Caco-2 (cell line): ENCODE results near the gene MGLL. TPM values are rescaled to one million over a fixed set of nuclear protein-coding genes. Genes with fewer than 3 reads are reported as not detected.

Experiments used
- Bru-seq: library from RNA; stranded (reverse); fragments of 400-500 nt; gene quantifications from one replicate; lab custom pipeline; 2021; lab: Mats Ljungman, UMichigan
- BruChase-seq, 2 experiments: library from RNA; stranded (reverse); fragments of 400-500 nt; gene quantifications; one replicate each; lab custom pipeline; 2021; lab: Mats Ljungman, UMichigan
- BruUV-seq: library from RNA; stranded (reverse); fragments of 400-500 nt; replicated peaks from 2 replicates; lab custom pipeline; 2021; lab: Mats Ljungman, UMichigan
- CTCF ChIA-PET: fragments of 300-600 bp; sonication (Branson Sonifier 250); formaldehyde crosslinking; loops from one replicate; lab custom pipeline; 2022; ENCODE audit warnings: antibody characterized with exemption; lab: Charles Lee
- POLR2A ChIA-PET: fragments of 300-600 bp; sonication (Branson Sonifier 250); formaldehyde crosslinking; loops from one replicate; lab custom pipeline; 2022; ENCODE audit warnings: antibody characterized with exemption; lab: Charles Lee
- DNase-seq, 2 experiments: peaks; one replicate each; pipeline versions ENCODE4 v3.0.0 to v3.0.0-alpha.2; 2020 to 2022
- H3K27me3 ChIP-seq: replicated peaks from 2 replicates; pipeline ENCODE4 v1.6.0; 2011; ENCODE audit warnings: low read length; ENCODE audit not compliant: control insufficient read depth, insufficient read depth
- H3K36me3 ChIP-seq: 2 replicates; pipeline ENCODE4 v1.5.1; 2011; ENCODE audit warnings: low read length; ENCODE audit not compliant: control insufficient read depth, insufficient read depth
- H3K4me1 ChIP-seq: fragments of 250-450 bp; sonication (Bioruptor Pico); 2 replicates; pipeline ENCODE4 v1.5.1; 2020; ENCODE audit warnings: mild to moderate bottlenecking
- H3K4me3 ChIP-seq: 2 replicates; pipeline ENCODE4 v1.5.1; 2011; ENCODE audit warnings: low read depth, mild to moderate bottlenecking, control low read depth, low read length
- H3K9me3 ChIP-seq: fragments of 250-450 bp; sonication (Bioruptor Pico); 2 replicates; pipeline ENCODE4 v1.5.1; 2020; ENCODE audit warnings: mild to moderate bottlenecking, moderate library complexity
- H3K27ac Mint-ChIP-seq: one replicate; pipeline ENCODE4 v1.8.0; 2022; ENCODE audit warnings: mixed read lengths; ENCODE audit not compliant: unreplicated experiment
- H3K27me3 Mint-ChIP-seq: one replicate; pipeline ENCODE4 v1.8.0; 2022; ENCODE audit warnings: mixed read lengths; ENCODE audit not compliant: insufficient read depth, unreplicated experiment
- H3K36me3 Mint-ChIP-seq: one replicate; pipeline ENCODE4 v1.8.0; 2022; ENCODE audit warnings: mild to moderate bottlenecking, mixed read lengths; ENCODE audit not compliant: insufficient read depth, unreplicated experiment
- H3K4me1 Mint-ChIP-seq: one replicate; pipeline ENCODE4 v1.8.0; 2022; ENCODE audit warnings: low read depth, mixed read lengths; ENCODE audit not compliant: unreplicated experiment
- H3K4me3 Mint-ChIP-seq: one replicate; pipeline ENCODE4 v1.8.0; 2022; ENCODE audit warnings: mild to moderate bottlenecking, moderate library complexity, mixed read lengths; ENCODE audit not compliant: unreplicated experiment
- H3K9me3 Mint-ChIP-seq: one replicate; pipeline ENCODE4 v1.8.0; 2022; ENCODE audit warnings: mixed read lengths; ENCODE audit not compliant: unreplicated experiment
- CTCF ChIP-seq, 2 experiments: fragments of 200-600 bp in 1 of 2; IDR thresholded peaks; 1 replicate in 1 of 2; 2 replicates in 1 of 2; pipeline versions ENCODE4 v1.5.1 to v1.8.0; 2011 to 2022; ENCODE audit warnings: antibody characterized with exemption in 1 of 2, control low read depth in 1 of 2, inconsistent platforms in 1 of 2, low read depth in 1 of 2, low read length in 1 of 2, mild to moderate bottlenecking in 1 of 2, moderate library complexity in 1 of 2; ENCODE audit not compliant: insufficient read depth in 1 of 2, severe bottlenecking in 1 of 2, unreplicated experiment in 1 of 2
- intact Hi-C: fragments of 100-400 bp; cut with micrococcal nuclease; formaldehyde crosslinking; loops from one replicate; pipeline ENCODE4 v1.10.0; 2022; ENCODE audit not compliant: unreplicated experiment
- long read RNA-seq: library from polyadenylated mRNA; stranded (forward); transcript quantifications from one replicate; pipeline ENCODE4 v2.0.0, GENCODE V29; 2022
- total RNA-seq: library from RNA; stranded (reverse); gene quantifications from 2 replicates; pipeline ENCODE4 v1.2.3, GENCODE V29; 2022

The MGLL gene
- total RNA-seq (7.8 and 8.4 TPM in 2 replicates), Bru-seq, nascent RNA (percentile 30 among the genes with signal in this experiment), BruChase-seq, experiment 1, labeled RNA remaining after a 2-hour chase (percentile 29 among the genes with signal in this experiment), BruChase-seq, experiment 2, labeled RNA remaining after a 6-hour chase (percentile 34 among the genes with signal in this experiment)
- long read RNA-seq, full-length matches to known transcripts: 7 of 10 reads
- long read RNA-seq, partial matches to known transcripts: 0 of 10 reads
- long read RNA-seq, other reads (novel, unspliced or antisense): 3 of 10 reads

- H3K27me3 Mint-ChIP-seq: no peaks in the 10 kb centered on the region
- H3K9me3 Mint-ChIP-seq: no peaks in the 10 kb centered on the region
- no peaks in the 10 kb centered on the region for H3K9me3 ChIP-seq
- H3K4me3 Mint-ChIP-seq: peak within 1 kb of the TSS; percentile 91
- peak within 1 kb of the TSS; percentile 88 for H3K4me3 ChIP-seq
- DNase-seq: peak; percentile 41 to 47
- H3K27me3 ChIP-seq: no peaks in the 10 kb centered on the region
- H3K36me3 Mint-ChIP-seq: no peaks in the 10 kb centered on the region
- no peaks in the 10 kb centered on the region for H3K36me3 ChIP-seq
- ChIA-PET CTCF (interaction anchor here (1.2 to 2.3 kb wide), 3 partner anchors 31 to 137 kb away, joined by 3 to 11 read pairs (median 5); no protein-coding TSS in a partner anchor), POLR2A (no interaction called here)
- BruUV-seq: no TSS peak
- peaks cover 32% of the 10 kb centered on the region for H3K4me1 Mint-ChIP-seq
- peak within 1 kb of the TSS; percentile 48 for H3K27ac Mint-ChIP-seq
- TF ChIP-seq CTCF (IDR thresholded peaks at IDR 0.05; ENCODE audit: insufficient read depth in 1 of 2, low read depth in 1 of 2, low read length in 1 of 2, severe bottlenecking in 1 of 2, unreplicated experiment in 1 of 2): no peak
- intact Hi-C loops: no loop called here
- peaks cover 45% of the 10 kb centered on the region for H3K4me1 ChIP-seq
Observed at GRCh38 chr3:127822041-127822681, at the start of gene MGLL. Gene MGLL (minus strand): TSS chr3:127822515. CDS start chr3:127822318, 197 bp downstream.

GRCh38 chr3:127870156-127870555 is 47.8 kb upstream of the MGLL start:
- CTCF ChIA-PET: no interaction called here
- DNase-seq: no peak
- Mint-ChIP-seq H3K4me1 (peaks cover 7% of the 10 kb centered on the region), H3K9me3 (no peaks in the 10 kb centered on the region), H3K4me3 (no peak overlapping the region), H3K27ac (no peak overlapping the region), H3K27me3 (peaks cover 3% of the 10 kb centered on the region), H3K36me3 (no peaks in the 10 kb centered on the region)
- H3K36me3 ChIP-seq: no peaks in the 10 kb centered on the region
- intact Hi-C loops: no loop called here
- POLR2A ChIA-PET: no interaction called here
- no peak overlapping the region for H3K4me3 ChIP-seq
- no peaks in the 10 kb centered on the region; the same call in 1 of the 2 replicates for H3K27me3 ChIP-seq
- H3K4me1 ChIP-seq: no peaks in the 10 kb centered on the region
- no TSS peak for BruUV-seq
- H3K9me3 ChIP-seq: no peaks in the 10 kb centered on the region
- no peak for TF ChIP-seq CTCF (IDR thresholded peaks at IDR 0.05; ENCODE audit: insufficient read depth in 1 of 2, low read depth in 1 of 2, low read length in 1 of 2, severe bottlenecking in 1 of 2, unreplicated experiment in 1 of 2)

- Mint-ChIP-seq H3K27ac (no peak overlapping the region), H3K36me3 (no peaks in the 10 kb centered on the region), H3K9me3 (no peaks in the 10 kb centered on the region), H3K4me3 (no peak overlapping the region), H3K27me3 (peaks cover 3% of the 10 kb centered on the region), H3K4me1 (peaks cover 7% of the 10 kb centered on the region)
- H3K4me1 ChIP-seq: no peaks in the 10 kb centered on the region
- H3K36me3 ChIP-seq: no peaks in the 10 kb centered on the region
- no peak overlapping the region for H3K4me3 ChIP-seq
- no peaks in the 10 kb centered on the region; the same call in 1 of the 2 replicates for H3K27me3 ChIP-seq
- CTCF ChIA-PET: no interaction called here
- TF ChIP-seq CTCF (IDR thresholded peaks at IDR 0.05; ENCODE audit: insufficient read depth in 1 of 2, low read depth in 1 of 2, low read length in 1 of 2, severe bottlenecking in 1 of 2, unreplicated experiment in 1 of 2): no peak
- intact Hi-C loops: no loop called here
- no peak for DNase-seq
- no peaks in the 10 kb centered on the region for H3K9me3 ChIP-seq
- no TSS peak for BruUV-seq
- POLR2A ChIA-PET: no interaction called here
Observed at GRCh38 chr3:127867986-127868385, 45.7 kb upstream of the MGLL start.
